Caco-2 (cell line): ENCODE data around the gene MGAT4A. TPM values are rescaled to one million over a fixed set of nuclear protein-coding genes. Genes with fewer than 3 reads are reported as not detected.

ENCODE experiments used
- BruUV-seq: library from RNA; stranded (reverse); fragments of 400-500 nt; replicated peaks from 2 replicates; lab custom pipeline; 2021; lab: Mats Ljungman, UMichigan
- CTCF ChIA-PET: fragments of 300-600 bp; sonication (Branson Sonifier 250); formaldehyde crosslinking; loops from one replicate; lab custom pipeline; 2022; ENCODE audit warnings: antibody characterized with exemption; lab: Charles Lee
- POLR2A ChIA-PET: fragments of 300-600 bp; sonication (Branson Sonifier 250); formaldehyde crosslinking; loops from one replicate; lab custom pipeline; 2022; ENCODE audit warnings: antibody characterized with exemption; lab: Charles Lee
- DNase-seq, 2 experiments: peaks; one replicate each; pipeline versions ENCODE4 v3.0.0 to v3.0.0-alpha.2; 2020 to 2022
- H3K27me3 ChIP-seq: replicated peaks from 2 replicates; pipeline ENCODE4 v1.6.0; 2011; ENCODE audit warnings: low read length; ENCODE audit not compliant: control insufficient read depth, insufficient read depth
- H3K36me3 ChIP-seq: 2 replicates; pipeline ENCODE4 v1.5.1; 2011; ENCODE audit warnings: low read length; ENCODE audit not compliant: control insufficient read depth, insufficient read depth
- H3K4me1 ChIP-seq: fragments of 250-450 bp; sonication (Bioruptor Pico); 2 replicates; pipeline ENCODE4 v1.5.1; 2020; ENCODE audit warnings: mild to moderate bottlenecking
- H3K4me3 ChIP-seq: 2 replicates; pipeline ENCODE4 v1.5.1; 2011; ENCODE audit warnings: low read depth, mild to moderate bottlenecking, control low read depth, low read length
- H3K9me3 ChIP-seq: fragments of 250-450 bp; sonication (Bioruptor Pico); 2 replicates; pipeline ENCODE4 v1.5.1; 2020; ENCODE audit warnings: mild to moderate bottlenecking, moderate library complexity
- H3K27ac Mint-ChIP-seq: one replicate; pipeline ENCODE4 v1.8.0; 2022; ENCODE audit warnings: mixed read lengths; ENCODE audit not compliant: unreplicated experiment
- H3K27me3 Mint-ChIP-seq: one replicate; pipeline ENCODE4 v1.8.0; 2022; ENCODE audit warnings: mixed read lengths; ENCODE audit not compliant: insufficient read depth, unreplicated experiment
- H3K36me3 Mint-ChIP-seq: one replicate; pipeline ENCODE4 v1.8.0; 2022; ENCODE audit warnings: mild to moderate bottlenecking, mixed read lengths; ENCODE audit not compliant: insufficient read depth, unreplicated experiment
- H3K4me1 Mint-ChIP-seq: one replicate; pipeline ENCODE4 v1.8.0; 2022; ENCODE audit warnings: low read depth, mixed read lengths; ENCODE audit not compliant: unreplicated experiment
- H3K4me3 Mint-ChIP-seq: one replicate; pipeline ENCODE4 v1.8.0; 2022; ENCODE audit warnings: mild to moderate bottlenecking, moderate library complexity, mixed read lengths; ENCODE audit not compliant: unreplicated experiment
- H3K9me3 Mint-ChIP-seq: one replicate; pipeline ENCODE4 v1.8.0; 2022; ENCODE audit warnings: mixed read lengths; ENCODE audit not compliant: unreplicated experiment
- intact Hi-C: fragments of 100-400 bp; cut with micrococcal nuclease; formaldehyde crosslinking; loops from one replicate; pipeline ENCODE4 v1.10.0; 2022; ENCODE audit not compliant: unreplicated experiment
- total RNA-seq: library from RNA; stranded (reverse); gene quantifications from 2 replicates; pipeline ENCODE4 v1.2.3, GENCODE V29; 2022
- TF ChIP-seq, protein P1 (sequence below), 2 experiments: fragments of 200-600 bp in 1 of 2; IDR thresholded peaks; 1 replicate in 1 of 2; 2 replicates in 1 of 2; pipeline versions ENCODE4 v1.5.1 to v1.8.0; 2011 to 2022; ENCODE audit warnings: antibody characterized with exemption in 1 of 2, control low read depth in 1 of 2, inconsistent platforms in 1 of 2, low read depth in 1 of 2, low read length in 1 of 2, mild to moderate bottlenecking in 1 of 2, moderate library complexity in 1 of 2; ENCODE audit not compliant: insufficient read depth in 1 of 2, severe bottlenecking in 1 of 2, unreplicated experiment in 1 of 2

MGAT4A gene
- total RNA-seq, 1 experiment from 2014 or later = 63.7 TPM

DNA sequence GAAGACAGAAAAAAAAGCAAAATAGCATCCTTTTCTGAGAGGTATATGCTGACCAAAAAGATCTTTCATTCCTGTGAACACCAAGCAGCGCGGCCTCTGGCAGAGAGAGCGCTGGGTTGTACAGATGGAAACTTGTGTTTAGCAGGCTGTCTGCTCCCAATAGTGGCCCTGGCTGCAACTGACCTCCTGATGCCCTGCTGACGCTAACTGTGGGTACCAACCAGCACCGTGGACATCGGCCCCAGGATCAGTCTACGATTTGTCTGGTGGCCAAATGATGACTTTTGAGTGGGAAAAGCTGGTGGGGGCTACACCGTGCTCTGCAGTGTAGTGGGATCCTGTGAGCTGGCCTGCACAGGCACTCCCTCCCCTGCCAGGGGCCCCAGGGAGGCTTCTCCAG, 138.4 kb downstream of the MGAT4A start:
- H3K9me3 ChIP-seq = no peaks in the 10 kb centered on the region; the same call in 1 of the 2 replicates
- ChIA-PET CTCF (no interaction called here), POLR2A (no interaction called here)
- no peaks in the 10 kb centered on the region for H3K4me1 ChIP-seq
- intact Hi-C loops = no loop called here
- H3K27me3 Mint-ChIP-seq = no peaks in the 10 kb centered on the region
- no TSS peak for BruUV-seq
- no peak for DNase-seq
- H3K36me3 ChIP-seq = no peaks in the 10 kb centered on the region
- TF ChIP-seq, protein P1, sequence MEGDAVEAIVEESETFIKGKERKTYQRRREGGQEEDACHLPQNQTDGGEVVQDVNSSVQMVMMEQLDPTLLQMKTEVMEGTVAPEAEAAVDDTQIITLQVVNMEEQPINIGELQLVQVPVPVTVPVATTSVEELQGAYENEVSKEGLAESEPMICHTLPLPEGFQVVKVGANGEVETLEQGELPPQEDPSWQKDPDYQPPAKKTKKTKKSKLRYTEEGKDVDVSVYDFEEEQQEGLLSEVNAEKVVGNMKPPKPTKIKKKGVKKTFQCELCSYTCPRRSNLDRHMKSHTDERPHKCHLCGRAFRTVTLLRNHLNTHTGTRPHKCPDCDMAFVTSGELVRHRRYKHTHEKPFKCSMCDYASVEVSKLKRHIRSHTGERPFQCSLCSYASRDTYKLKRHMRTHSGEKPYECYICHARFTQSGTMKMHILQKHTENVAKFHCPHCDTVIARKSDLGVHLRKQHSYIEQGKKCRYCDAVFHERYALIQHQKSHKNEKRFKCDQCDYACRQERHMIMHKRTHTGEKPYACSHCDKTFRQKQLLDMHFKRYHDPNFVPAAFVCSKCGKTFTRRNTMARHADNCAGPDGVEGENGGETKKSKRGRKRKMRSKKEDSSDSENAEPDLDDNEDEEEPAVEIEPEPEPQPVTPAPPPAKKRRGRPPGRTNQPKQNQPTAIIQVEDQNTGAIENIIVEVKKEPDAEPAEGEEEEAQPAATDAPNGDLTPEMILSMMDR (IDR thresholded peaks at IDR 0.05; ENCODE audit: insufficient read depth in 1 of 2, low read depth in 1 of 2, low read length in 1 of 2, severe bottlenecking in 1 of 2, unreplicated experiment in 1 of 2) = no peak
- no peak overlapping the region for H3K4me3 ChIP-seq
- no peaks in the 10 kb centered on the region for H3K9me3 Mint-ChIP-seq
- H3K27me3 ChIP-seq = no peaks in the 10 kb centered on the region
- no peak overlapping the region for H3K27ac Mint-ChIP-seq
- peaks cover 21% of the 10 kb centered on the region for H3K36me3 Mint-ChIP-seq
- H3K4me1 Mint-ChIP-seq = no peaks in the 10 kb centered on the region
- H3K4me3 Mint-ChIP-seq = no peak overlapping the region

DNA sequence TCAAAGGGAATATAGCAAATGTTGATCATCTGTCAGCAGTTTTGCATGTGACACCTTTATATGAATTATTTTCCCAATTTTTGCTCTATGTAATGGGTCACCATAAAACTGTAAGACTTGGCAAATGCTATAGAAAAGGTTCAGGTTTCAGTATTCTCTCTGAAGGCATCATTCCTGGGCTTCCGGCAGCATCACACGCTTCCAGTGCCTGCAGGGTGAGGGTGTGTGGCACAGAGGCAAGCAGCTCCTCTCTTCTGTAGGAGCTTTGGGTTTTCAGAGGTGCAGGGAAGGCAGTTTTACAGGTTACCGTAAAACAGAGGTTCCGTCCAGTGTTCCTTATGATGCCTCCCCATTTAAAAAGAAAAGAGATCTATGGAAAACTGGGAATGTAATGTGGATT, 141.4 kb downstream of the MGAT4A start:
- TF ChIP-seq, protein P1 (IDR thresholded peaks at IDR 0.05; ENCODE audit: insufficient read depth in 1 of 2, low read depth in 1 of 2, low read length in 1 of 2, severe bottlenecking in 1 of 2, unreplicated experiment in 1 of 2) = no peak
- Mint-ChIP-seq H3K4me3 (no peak overlapping the region), H3K9me3 (no peaks in the 10 kb centered on the region), H3K36me3 (peaks cover 8% of the 10 kb centered on the region), H3K4me1 (no peaks in the 10 kb centered on the region), H3K27me3 (no peaks in the 10 kb centered on the region), H3K27ac (no peak overlapping the region)
- Histone ChIP-seq H3K36me3 (no peaks in the 10 kb centered on the region), H3K4me1 (no peaks in the 10 kb centered on the region; the same call in 1 of the 2 replicates), H3K27me3 (no peaks in the 10 kb centered on the region), H3K9me3 (no peaks in the 10 kb centered on the region; the same call in 1 of the 2 replicates), H3K4me3 (no peak overlapping the region)
- BruUV-seq = no TSS peak
- no peak for DNase-seq
- ChIA-PET POLR2A (no interaction called here), CTCF (no interaction called here)
- intact Hi-C loops = no loop called here

DNA sequence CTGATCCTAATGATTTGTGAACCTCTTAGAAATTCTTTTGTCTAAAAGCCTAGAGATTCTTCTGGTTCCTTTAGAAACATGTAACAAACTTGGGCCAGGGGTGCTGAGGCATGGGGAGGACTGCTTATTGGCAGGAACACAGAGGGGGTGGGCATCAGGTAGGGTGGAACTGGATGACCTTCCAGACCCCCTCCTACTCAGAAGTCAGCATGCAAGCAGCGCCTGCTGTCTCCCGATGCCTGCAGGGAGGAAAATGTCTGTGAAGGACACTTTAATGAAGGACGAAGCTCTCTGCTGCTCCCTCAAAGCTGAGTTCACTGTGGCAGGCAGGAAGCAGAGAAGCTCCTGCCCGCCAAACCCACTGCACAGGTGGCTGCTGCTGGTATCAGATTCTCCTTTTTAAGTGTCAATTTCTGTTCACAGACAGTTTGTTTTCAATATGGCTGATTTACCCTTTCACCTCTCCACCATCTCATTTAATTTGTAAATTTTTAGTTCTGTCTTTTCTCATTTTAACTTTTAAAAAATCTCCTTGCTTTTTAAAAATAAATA, 142.0 kb downstream of the MGAT4A start:
- CTCF ChIA-PET = no interaction called here
- H3K9me3 Mint-ChIP-seq = no peaks in the 10 kb centered on the region

More for the DNA sequence above, 142.0 kb downstream of the MGAT4A start:
- H3K27me3 Mint-ChIP-seq = no peaks in the 10 kb centered on the region
- POLR2A ChIA-PET = no interaction called here
- no TSS peak for BruUV-seq
- TF ChIP-seq, protein P1 (IDR thresholded peaks at IDR 0.05; ENCODE audit: insufficient read depth in 1 of 2, low read depth in 1 of 2, low read length in 1 of 2, severe bottlenecking in 1 of 2, unreplicated experiment in 1 of 2) = no peak
- H3K27ac Mint-ChIP-seq = no peak overlapping the region
- no peak overlapping the region for H3K4me3 Mint-ChIP-seq
- H3K4me1 ChIP-seq = peaks cover 5% of the 10 kb centered on the region
- H3K4me1 Mint-ChIP-seq = no peaks in the 10 kb centered on the region
- no peaks in the 10 kb centered on the region; the same call in 1 of the 2 replicates for H3K9me3 ChIP-seq
- no peak overlapping the region for H3K4me3 ChIP-seq
- peaks cover 7% of the 10 kb centered on the region for H3K36me3 Mint-ChIP-seq
- intact Hi-C loops = no loop called here
- no peak for DNase-seq
- no peaks in the 10 kb centered on the region for H3K36me3 ChIP-seq
- no peaks in the 10 kb centered on the region for H3K27me3 ChIP-seq
